GM12801 (cell line): Measurements from ENCODE around the gene ARID5A.

Source experiments
- CTCF ChIP-seq: IDR thresholded peaks from one replicate; pipeline ENCODE4 v1.5.1; 2011; ENCODE audit warnings: control low read depth; ENCODE audit not compliant: insufficient read length; ENCODE audit errors: extremely low read depth

ARID5A gene

GRCh38 chr2:96498021-96498431 is 38.5 kb upstream of the ARID5A start:
- no peak for TF ChIP-seq CTCF

- no peak for TF ChIP-seq CTCF
These were observed 37.2 kb upstream of the ARID5A start for GRCh38 chr2:96499061-96499960.

- TF ChIP-seq CTCF: no peak
These were observed 36.0 kb upstream of the ARID5A start for GRCh38 chr2:96500385-96501066.

GRCh38 chr2:96501471-96501874 is 35.1 kb upstream of the ARID5A start:
- TF ChIP-seq CTCF: no peak

GRCh38 chr2:96501886-96502810 is 34.4 kb upstream of the ARID5A start:
- TF ChIP-seq CTCF: no peak

GRCh38 chr2:96502891-96503636 is 33.5 kb upstream of the ARID5A start:
- no peak for TF ChIP-seq CTCF
